NCI-H82 treated with DMSO at 0.1 percent for 48 hours (cell line): ENCODE data around the gene SIRT7.

Source experiments
- DNase-seq: peaks from one replicate; lab custom pipeline; 2025; ENCODE audit not compliant: unreplicated experiment; lab: John Stamatoyannopoulos, UW

Gene SIRT7

GRCh38 chr17:81905993-81906392 lies 12.0 kb downstream of the SIRT7 start:
- DNase-seq: no peak

- DNase-seq: no peak
Observed at GRCh38 chr17:81905424-81905875, 12.5 kb downstream of the SIRT7 start.

- no peak for DNase-seq
Observed at GRCh38 chr17:81904600-81905423, 13.2 kb downstream of the SIRT7 start.

GRCh38 chr17:81903896-81904599 lies 13.9 kb downstream of the SIRT7 start:
- DNase-seq: no peak

GRCh38 chr17:81903415-81903831 lies 14.6 kb downstream of the SIRT7 start:
- DNase-seq: no peak

GRCh38 chr17:81902653-81903414 lies 15.1 kb downstream of the SIRT7 start:
- no peak for DNase-seq

- no peak for DNase-seq
Observed at GRCh38 chr17:81902023-81902652, 15.8 kb downstream of the SIRT7 start, which contains the start of gene NPB. TSS of gene NPB (plus strand) at chr17:81902238. CDS start at chr17:81902278, 40 bp downstream.

- no peak for DNase-seq
Observed at GRCh38 chr17:81901167-81902022, 16.6 kb downstream of the SIRT7 start.

- no peak for DNase-seq
Observed at GRCh38 chr17:81900181-81900820, 17.7 kb downstream of the SIRT7 start.

GRCh38 chr17:81899514-81900166 lies 18.3 kb downstream of the SIRT7 start:
- no peak for DNase-seq

GRCh38 chr17:81898885-81899284 lies 19.1 kb downstream of the SIRT7 start:
- no peak for DNase-seq

GRCh38 chr17:81898029-81898866 lies 19.7 kb downstream of the SIRT7 start:
- no peak for DNase-seq

GRCh38 chr17:81895400-81895799 lies 22.6 kb downstream of the SIRT7 start:
- DNase-seq: no peak

- DNase-seq: no peak
Observed at GRCh38 chr17:81891303-81891552, 26.7 kb downstream of the SIRT7 start.

- DNase-seq: no peak
Observed at GRCh38 chr17:81890447-81891302, 27.3 kb downstream of the SIRT7 start.

GRCh38 chr17:81889602-81890001 lies 28.4 kb downstream of the SIRT7 start:
- DNase-seq: no peak

- no peak for DNase-seq
Observed at GRCh38 chr17:81888988-81889595, 28.9 kb downstream of the SIRT7 start.
